Sigmoid colon (tissue), 7 donors: Measurements from ENCODE around the gene EPB41L3. TPM values are rescaled to one million over a fixed set of nuclear protein-coding genes. Genes with fewer than 3 reads are reported as not detected.

Experiments used
- DNase-seq: peaks from one replicate; pipeline ENCODE4 v3.0.0-alpha.2; 2019
- H3K27ac ChIP-seq, 4 donors: fragments of 200-600 bp; sonication (generic); one replicate each; pipeline ENCODE4 v1.5.1; 2016 to 2019; ENCODE audit warnings: mild to moderate bottlenecking in 1 of 4
- H3K27me3 ChIP-seq, 3 donors: fragments of 200-600 bp; sonication (generic); one replicate each; pipeline ENCODE4 v1.5.1; 2019; ENCODE audit warnings: mild to moderate bottlenecking in 1 of 3
- H3K36me3 ChIP-seq, 4 donors: fragments of 200-600 bp; sonication (generic); one replicate each; pipeline ENCODE4 v1.5.1; 2016 to 2019
- H3K4me1 ChIP-seq, 4 donors: fragments of 200-600 bp; sonication (generic); one replicate each; pipeline ENCODE4 v1.5.1; 2017 to 2019
- H3K4me3 ChIP-seq, 4 donors: fragments of 200-600 bp; sonication (generic); one replicate each; pipeline ENCODE4 v1.5.1; 2017 to 2019; ENCODE audit warnings: mild to moderate bottlenecking in 2 of 4, moderate library complexity in 1 of 4
- H3K9me3 ChIP-seq, 4 donors: fragments of 200-600 bp in 3 of 4; sonication (generic) in 3 of 4; one replicate each; pipeline versions ENCODE4 v1.5.1 to v1.6.1; 2013 to 2019
- EP300 ChIP-seq, 4 donors: sonication (generic); formaldehyde crosslinking; IDR thresholded peaks; one replicate each; pipeline ENCODE4 v1.6.1; 2017; ENCODE audit warnings: antibody characterized with exemption in 4 of 4
- POLR2A ChIP-seq, 2 donors: fragments of 450-650 bp; IDR thresholded peaks; one replicate each; pipeline ENCODE4 v1.6.1; 2016; ENCODE audit warnings: antibody characterized with exemption in 2 of 2, mild to moderate bottlenecking in 2 of 2, moderate library complexity in 2 of 2
- POLR2AphosphoS5 ChIP-seq, 4 donors: sonication (generic); formaldehyde crosslinking; IDR thresholded peaks; one replicate each; pipeline ENCODE4 v1.6.1; 2017; ENCODE audit warnings: antibody characterized with exemption in 4 of 4
- WGBS, 2 donors: extraction: QIAGEN DNeasy Blood & Tissue Kit; methylation state at CpG; one replicate each; pipeline ENCODE4 v1.1.7; 2013; 5-methylcytosine and 5-hydroxymethylcytosine counted together
- intact Hi-C: fragments of 100-400 bp; cut with DNase I; formaldehyde crosslinking; loops from one replicate; pipeline ENCODE4 v1.15.1; 2023
- polyA plus RNA-seq, 3 donors: library from polyadenylated mRNA; stranded (reverse); fragments of 200-250 nt; gene quantifications; one replicate each; pipeline ENCODE4 v1.2.3, GENCODE V29; 2013
- total RNA-seq, 4 donors: library from RNA; depleted of rRNA; stranded (reverse); fragments of >200 nt; gene quantifications; one replicate each; pipeline ENCODE4 v1.1.0, GENCODE V29; 2016
- TF ChIP-seq, protein P1 (sequence below), 4 experiments: fragments of 450-650 bp in 3 of 4; fragments of 200-600 bp in 1 of 4; IDR thresholded peaks; one replicate each; pipeline ENCODE4 v1.5.1; 2016 to 2019; ENCODE audit warnings: antibody characterized with exemption in 4 of 4, mild to moderate bottlenecking in 3 of 4, moderate library complexity in 2 of 4
- donor health status: healthy with polysubstance abuse.
- donor health status: Bipolar disorder and iron deficiency.
- donor health status: healthy.

Gene EPB41L3
- total and polyA plus RNA-seq, 7 donors: 26.1 to 156 (median 78.8) TPM

DNA sequence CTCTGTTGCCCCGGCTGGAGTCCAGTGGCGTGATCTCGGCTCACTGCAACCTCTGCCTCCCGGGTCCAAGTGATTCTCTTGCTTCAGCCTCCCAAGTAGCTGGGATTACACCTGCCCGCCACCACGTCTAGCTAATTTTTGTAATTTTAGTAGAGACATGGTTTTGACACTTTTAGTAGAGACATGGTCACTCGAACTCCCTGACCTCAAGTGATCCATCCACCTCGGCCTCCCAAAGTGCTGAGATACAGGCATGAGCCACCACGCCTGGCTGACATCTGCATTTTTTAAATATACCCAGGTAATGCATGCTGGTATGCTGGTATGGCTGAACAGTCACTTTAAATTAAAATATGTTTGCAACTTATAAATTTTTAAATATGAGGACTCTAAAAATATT lies 91.9 kb downstream of the EPB41L3 start:
- DNase-seq: no peak
- TF ChIP-seq EP300 (IDR thresholded peaks at IDR 0.05) (no peak), POLR2AphosphoS5 (IDR thresholded peaks at IDR 0.05) (no peak), POLR2A (IDR thresholded peaks at IDR 0.05) (no peak)
- TF ChIP-seq, protein P1, sequence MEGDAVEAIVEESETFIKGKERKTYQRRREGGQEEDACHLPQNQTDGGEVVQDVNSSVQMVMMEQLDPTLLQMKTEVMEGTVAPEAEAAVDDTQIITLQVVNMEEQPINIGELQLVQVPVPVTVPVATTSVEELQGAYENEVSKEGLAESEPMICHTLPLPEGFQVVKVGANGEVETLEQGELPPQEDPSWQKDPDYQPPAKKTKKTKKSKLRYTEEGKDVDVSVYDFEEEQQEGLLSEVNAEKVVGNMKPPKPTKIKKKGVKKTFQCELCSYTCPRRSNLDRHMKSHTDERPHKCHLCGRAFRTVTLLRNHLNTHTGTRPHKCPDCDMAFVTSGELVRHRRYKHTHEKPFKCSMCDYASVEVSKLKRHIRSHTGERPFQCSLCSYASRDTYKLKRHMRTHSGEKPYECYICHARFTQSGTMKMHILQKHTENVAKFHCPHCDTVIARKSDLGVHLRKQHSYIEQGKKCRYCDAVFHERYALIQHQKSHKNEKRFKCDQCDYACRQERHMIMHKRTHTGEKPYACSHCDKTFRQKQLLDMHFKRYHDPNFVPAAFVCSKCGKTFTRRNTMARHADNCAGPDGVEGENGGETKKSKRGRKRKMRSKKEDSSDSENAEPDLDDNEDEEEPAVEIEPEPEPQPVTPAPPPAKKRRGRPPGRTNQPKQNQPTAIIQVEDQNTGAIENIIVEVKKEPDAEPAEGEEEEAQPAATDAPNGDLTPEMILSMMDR (IDR thresholded peaks at IDR 0.05): no peak
- Histone ChIP-seq H3K9me3 (no peaks in the 10 kb centered on the region), H3K27ac (no peak overlapping the region), H3K4me3 (no peak overlapping the region), H3K4me1 (peaks cover 0 to 19% (median 2%) of the 10 kb centered on the region in 4 donors), H3K36me3 (no peaks in the 10 kb centered on the region), H3K27me3 (no peaks in the 10 kb centered on the region)
- WGBS, 2 donors: 94 to 96% methylated on average over 9 of the region's 9 CpGs
- intact Hi-C loops: no loop called here

GRCh38 chr18:5451150-5451549 lies 92.6 kb downstream of the EPB41L3 start:
- peaks cover 0 to 14% (median 0%) of the 10 kb centered on the region in 4 donors for H3K4me1 ChIP-seq
- no peaks in the 10 kb centered on the region for H3K9me3 ChIP-seq
- intact Hi-C loops: no loop called here
- no peaks in the 10 kb centered on the region for H3K27me3 ChIP-seq
- H3K36me3 ChIP-seq: no peaks in the 10 kb centered on the region
- DNase-seq: no peak
- no peak overlapping the region for H3K27ac ChIP-seq
- H3K4me3 ChIP-seq: no peak overlapping the region
- no peak for TF ChIP-seq POLR2A (IDR thresholded peaks at IDR 0.05)

GRCh38 chr18:5449858-5450509 lies 93.8 kb downstream of the EPB41L3 start:
- Histone ChIP-seq H3K36me3 (no peaks in the 10 kb centered on the region), H3K27ac (no peak overlapping the region), H3K27me3 (no peaks in the 10 kb centered on the region), H3K4me1 (peaks cover 0 to 9% (median 0%) of the 10 kb centered on the region in 4 donors), H3K4me3 (no peak overlapping the region), H3K9me3 (no peaks in the 10 kb centered on the region)
- intact Hi-C loops: no loop called here
- DNase-seq: no peak
- WGBS, 2 donors: 72 to 90% methylated on average over 4 of the region's 4 CpGs
- TF ChIP-seq POLR2A (IDR thresholded peaks at IDR 0.05): no peak
- TF ChIP-seq, protein P1 (IDR thresholded peaks at IDR 0.05): no peak
- TF ChIP-seq EP300 (IDR thresholded peaks at IDR 0.05): no peak
- no peak for TF ChIP-seq POLR2AphosphoS5 (IDR thresholded peaks at IDR 0.05)

GRCh38 chr18:5447442-5447841 lies 96.4 kb downstream of the EPB41L3 start:
- WGBS, 2 donors: 90 to 94% methylated on average over 7 of the region's 7 CpGs
- intact Hi-C loops: no loop called here
- no peaks in the 10 kb centered on the region for H3K4me1 ChIP-seq

DNA sequence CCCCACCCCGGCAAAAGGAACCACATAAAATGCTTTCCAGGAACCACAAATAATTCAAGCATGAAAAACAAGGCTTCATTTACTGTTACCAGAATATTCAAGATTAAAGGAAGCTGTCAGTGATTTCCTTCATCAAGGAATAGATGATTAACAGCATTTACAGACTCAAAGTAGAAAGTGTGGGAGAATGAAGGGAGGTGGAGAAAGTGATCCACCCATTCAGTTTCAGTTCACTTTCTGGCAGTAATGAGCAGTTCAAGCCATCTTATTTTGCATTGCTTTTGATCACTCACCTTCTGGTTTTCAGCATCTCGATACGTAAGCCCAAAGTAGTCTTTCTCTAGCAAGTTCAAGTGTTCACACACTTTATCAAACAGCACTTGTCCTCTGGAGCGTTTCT lies 99.0 kb downstream of the EPB41L3 start:
- H3K27ac ChIP-seq: no peak overlapping the region
- H3K4me3 ChIP-seq: no peak overlapping the region
- WGBS, 2 donors: 69 to 82% methylated on average over 4 of the region's 4 CpGs
- H3K4me1 ChIP-seq: no peaks in the 10 kb centered on the region
- no peaks in the 10 kb centered on the region for H3K27me3 ChIP-seq
- no peaks in the 10 kb centered on the region for H3K9me3 ChIP-seq
- intact Hi-C loops: no loop called here
- H3K36me3 ChIP-seq: no peaks in the 10 kb centered on the region
- no peak for DNase-seq
- TF ChIP-seq, protein P1 (IDR thresholded peaks at IDR 0.05): no peak
- TF ChIP-seq POLR2A (IDR thresholded peaks at IDR 0.05) (no peak), EP300 (IDR thresholded peaks at IDR 0.05) (no peak), POLR2AphosphoS5 (IDR thresholded peaks at IDR 0.05) (no peak)

More at GRCh38 chr18:5447442-5447841, 96.4 kb downstream of the EPB41L3 start:
- Histone ChIP-seq H3K36me3 (no peaks in the 10 kb centered on the region), H3K4me3 (no peak overlapping the region), H3K27ac (no peak overlapping the region), H3K27me3 (no peaks in the 10 kb centered on the region), H3K9me3 (no peaks in the 10 kb centered on the region)
- TF ChIP-seq EP300 (IDR thresholded peaks at IDR 0.05) (no peak), POLR2AphosphoS5 (IDR thresholded peaks at IDR 0.05) (no peak), POLR2A (IDR thresholded peaks at IDR 0.05) (no peak)
- TF ChIP-seq, protein P1 (IDR thresholded peaks at IDR 0.05): no peak
- DNase-seq: no peak
